GM23248 (cell line): ENCODE results near the gene VSX2. TPM values are rescaled to one million over a fixed set of nuclear protein-coding genes. Genes with fewer than 3 reads are reported as not detected.

Source experiments
- DNase-seq: peaks from one replicate; pipeline ENCODE4 v3.0.0-alpha.2; 2015
- H2AFZ ChIP-seq: fragments of 200-600 bp; sonication (generic); 2 replicates; pipeline ENCODE4 v1.6.1; 2016; ENCODE audit warnings: antibody characterized with exemption
- H3F3A ChIP-seq: fragments of 200-600 bp; sonication (generic); 2 replicates; pipeline ENCODE4 v1.6.1; 2016; ENCODE audit warnings: mild to moderate bottlenecking, antibody characterized with exemption, mixed run types; ENCODE audit not compliant: insufficient read depth
- H3K27ac ChIP-seq: fragments of 200-600 bp; sonication (generic); 2 replicates; pipeline ENCODE4 v1.5.1; 2016; ENCODE audit warnings: mild to moderate bottlenecking
- H3K27me3 ChIP-seq: fragments of 200-600 bp; sonication (generic); replicated peaks from 2 replicates; pipeline ENCODE4 v1.6.1; 2016; ENCODE audit warnings: mild to moderate bottlenecking; ENCODE audit not compliant: insufficient read depth
- H3K36me3 ChIP-seq: fragments of 200-600 bp; sonication (generic); 2 replicates; pipeline ENCODE4 v1.6.1; 2016; ENCODE audit warnings: low read depth, mild to moderate bottlenecking
- H3K4me1 ChIP-seq: fragments of 200-600 bp; sonication (generic); 2 replicates; pipeline ENCODE4 v1.6.1; 2016; ENCODE audit warnings: mild to moderate bottlenecking; ENCODE audit not compliant: insufficient read depth
- H3K4me2 ChIP-seq: fragments of 200-600 bp; sonication (generic); one replicate; pipeline ENCODE4 v1.6.1; 2016; ENCODE audit warnings: mild to moderate bottlenecking; ENCODE audit not compliant: unreplicated experiment
- H3K4me3 ChIP-seq: fragments of 200-600 bp; sonication (generic); 2 replicates; pipeline ENCODE4 v1.5.1; 2016; ENCODE audit warnings: mild to moderate bottlenecking
- H3K79me2 ChIP-seq: fragments of 200-600 bp; sonication (generic); 2 replicates; pipeline ENCODE4 v1.6.1; 2016; ENCODE audit warnings: mild to moderate bottlenecking; ENCODE audit not compliant: insufficient read depth
- H3K9ac ChIP-seq: fragments of 200-600 bp; sonication (generic); 2 replicates; pipeline ENCODE4 v1.6.1; 2016; ENCODE audit warnings: mild to moderate bottlenecking
- H3K9me2 ChIP-seq: fragments of 200-600 bp; sonication (generic); 2 replicates; pipeline ENCODE4 v1.6.1; 2016; ENCODE audit warnings: mixed run types, mild to moderate bottlenecking, moderate library complexity; ENCODE audit not compliant: insufficient read depth
- H3K9me3 ChIP-seq: fragments of 200-600 bp; sonication (generic); one replicate; pipeline ENCODE4 v1.6.1; 2017; ENCODE audit warnings: low read depth
- H4K20me1 ChIP-seq: fragments of 200-600 bp; sonication (generic); 2 replicates; pipeline ENCODE4 v1.6.0; 2016; ENCODE audit not compliant: insufficient read depth
- EZH2 ChIP-seq: fragments of 200-600 bp; sonication (generic); IDR thresholded peaks from 2 replicates; pipeline ENCODE4 v1.6.1; 2018; ENCODE audit warnings: antibody characterized with exemption, mild to moderate bottlenecking; ENCODE audit not compliant: insufficient read depth, poor library complexity, severe bottlenecking
- EZH2phosphoT487 ChIP-seq: fragments of 200-600 bp; sonication (generic); IDR thresholded peaks from 2 replicates; pipeline ENCODE4 v1.6.1; 2018; ENCODE audit warnings: antibody characterized with exemption, moderate library complexity, mild to moderate bottlenecking, low read depth; ENCODE audit not compliant: insufficient read depth
- WGBS, 2 experiments: methylation state at CpG; one replicate each; pipeline ENCODE4 v1.1.6; 2015 to 2017; ENCODE audit warnings: low lambda C conversion rate in 2 of 2, low coverage in 1 of 2; ENCODE audit errors: missing lambda C conversion rate in 2 of 2; 5-methylcytosine and 5-hydroxymethylcytosine counted together
- in situ Hi-C: fragments of 300-500 bp; cut with MboI; formaldehyde crosslinking; loops from 2 replicates; pipeline ENCODE4 v1.15.0; 2020
- polyA plus RNA-seq: library from polyadenylated mRNA; unstranded; fragments of >200 nt; fragmentation: Nextera tagmentation; extraction: Ambion mirVana; gene quantifications from 2 replicates; pipeline ENCODE4 v1.2.1, GENCODE V29; 2016
- total RNA-seq: library from RNA; depleted of rRNA; stranded (reverse); fragments of >200 nt; shearing (Covaris generic); gene quantifications from 2 replicates; pipeline ENCODE4 v1.2.3, GENCODE V29; 2014

Gene VSX2
- total and polyA plus RNA-seq, 2 experiments from 2014 or later = not detected

DNA sequence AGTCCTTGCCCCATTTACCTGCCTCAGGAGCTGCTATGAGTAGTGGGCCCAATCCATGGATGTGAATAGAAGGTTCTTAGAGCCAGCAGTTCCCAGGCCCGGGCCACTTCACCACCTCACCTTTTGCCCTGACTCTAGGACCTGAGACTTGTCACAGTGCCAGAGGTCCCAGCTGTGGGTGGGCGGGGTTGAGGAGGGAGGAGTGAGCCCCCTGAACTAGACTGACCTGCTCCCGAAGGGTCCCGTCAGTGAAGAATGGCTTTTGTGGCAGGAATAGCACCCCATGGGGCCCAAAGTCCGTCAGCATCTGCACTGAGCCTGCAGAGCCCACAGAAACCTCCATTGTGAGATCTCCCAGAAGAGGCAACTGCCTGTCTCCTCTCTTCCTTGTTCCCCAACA, 50.6 kb downstream of the VSX2 start:
- Histone ChIP-seq H3K9me2 (no peaks in the 10 kb centered on the region), H3K36me3 (peaks cover 10% of the 10 kb centered on the region; the same call in 1 of the 2 replicates), H3K9me3 (no peaks in the 10 kb centered on the region), H3K4me1 (no peaks in the 10 kb centered on the region), H3K9ac (no peak overlapping the region), H3K4me3 (no peak overlapping the region), H3K4me2 (no peak overlapping the region), H2AFZ (no peak overlapping the region), H3K79me2 (no peaks in the 10 kb centered on the region; the same call in 1 of the 2 replicates), H4K20me1 (no peaks in the 10 kb centered on the region), H3K27me3 (no peaks in the 10 kb centered on the region), H3K27ac (no peak overlapping the region), H3F3A (no peaks in the 10 kb centered on the region)
- no peak for DNase-seq
- TF ChIP-seq EZH2 = no peak
- no peak for TF ChIP-seq EZH2phosphoT487
- 93 to 98% methylated on average over 5 of the region's 5 CpGs for WGBS, 2 experiments
- in situ Hi-C loops = no loop called here

DNA sequence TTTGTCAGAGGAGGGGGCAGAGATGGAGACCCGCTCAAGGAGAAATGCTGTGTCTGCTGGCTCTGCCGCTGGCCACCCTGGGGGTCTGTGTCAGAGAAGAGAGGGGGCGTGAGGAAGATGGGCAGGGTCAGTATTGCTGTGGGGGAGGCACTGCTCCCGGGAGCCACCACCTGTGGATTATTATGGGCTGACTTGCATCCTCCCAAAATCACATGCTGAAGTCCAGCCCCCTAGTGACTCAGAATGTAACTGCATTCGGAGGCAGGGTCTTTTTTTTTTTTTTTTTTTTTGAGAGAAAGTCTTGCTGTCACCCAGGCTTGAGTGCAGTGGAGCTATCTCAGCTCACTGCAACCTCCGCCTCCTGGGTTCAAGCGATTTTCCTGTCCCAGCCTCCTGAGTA, 51.2 kb downstream of the VSX2 start:
- Histone ChIP-seq H3K9ac (no peak overlapping the region), H4K20me1 (no peaks in the 10 kb centered on the region), H3K4me3 (no peak overlapping the region), H3K4me1 (no peaks in the 10 kb centered on the region), H3K27me3 (no peaks in the 10 kb centered on the region), H3K4me2 (no peak overlapping the region), H2AFZ (no peak overlapping the region), H3K36me3 (peaks cover 10% of the 10 kb centered on the region; the same call in 1 of the 2 replicates), H3K9me2 (no peaks in the 10 kb centered on the region), H3K9me3 (no peaks in the 10 kb centered on the region), H3K79me2 (no peaks in the 10 kb centered on the region; the same call in 1 of the 2 replicates), H3F3A (no peaks in the 10 kb centered on the region), H3K27ac (no peak overlapping the region)
- in situ Hi-C loops = no loop called here
- TF ChIP-seq EZH2 = no peak
- no peak for TF ChIP-seq EZH2phosphoT487
- peak; percentile 34 for DNase-seq
- 60 to 64% methylated on average over 7 of the region's 7 CpGs for WGBS, 2 experiments

DNA sequence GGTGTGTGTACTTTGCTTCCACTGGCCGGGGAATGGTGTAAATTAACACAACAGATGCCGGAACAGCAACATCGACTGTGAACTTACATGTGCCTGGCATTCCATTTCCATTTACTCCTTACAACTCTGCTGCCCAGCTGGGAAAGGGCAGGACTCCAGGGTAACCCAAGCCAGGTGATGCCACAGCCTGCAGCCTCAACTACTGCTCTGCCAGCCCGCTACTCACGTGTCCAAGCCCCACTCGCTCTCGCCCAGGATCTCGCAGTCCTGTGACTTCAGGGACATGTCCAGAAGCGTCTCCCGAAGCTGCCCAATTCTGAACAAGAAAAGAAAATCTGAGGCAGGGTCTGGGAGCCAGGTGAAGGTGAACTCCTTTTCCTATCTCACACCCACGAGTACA, 52.8 kb downstream of the VSX2 start:
- Histone ChIP-seq H4K20me1 (no peaks in the 10 kb centered on the region), H3K9me2 (no peaks in the 10 kb centered on the region), H3K4me2 (no peak overlapping the region), H3K4me1 (no peaks in the 10 kb centered on the region), H3K27me3 (no peaks in the 10 kb centered on the region), H3F3A (no peaks in the 10 kb centered on the region), H3K9me3 (no peaks in the 10 kb centered on the region), H3K4me3 (no peak overlapping the region), H3K36me3 (peaks cover 2% of the 10 kb centered on the region; the same call in 1 of the 2 replicates), H3K79me2 (peaks cover 15% of the 10 kb centered on the region), H3K27ac (no peak overlapping the region), H3K9ac (no peak overlapping the region), H2AFZ (no peak overlapping the region)
- WGBS, 2 experiments = 82 to 88% methylated on average over 11 of the region's 11 CpGs
- TF ChIP-seq EZH2phosphoT487 (no peak), EZH2 (no peak)
- no peak for DNase-seq
- in situ Hi-C loops = no loop called here

DNA sequence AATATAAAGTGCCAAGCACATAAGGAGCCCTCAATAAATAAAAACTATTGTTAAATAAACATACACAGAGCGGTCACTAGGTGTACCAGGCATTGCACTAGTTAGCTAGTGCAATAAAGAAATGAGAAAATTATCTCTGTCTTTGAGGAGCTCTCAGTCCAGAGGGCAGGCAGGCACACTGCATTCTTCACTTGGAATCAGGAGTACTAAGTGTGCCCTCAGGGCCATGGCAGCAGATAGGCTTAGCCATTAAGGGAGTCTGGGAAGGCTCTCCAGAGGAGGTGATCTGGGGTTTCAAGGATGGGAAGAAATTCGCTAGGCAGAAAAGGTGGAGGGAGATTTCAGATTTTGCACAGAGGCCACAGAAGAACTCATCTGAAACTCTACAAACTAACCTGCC, 54.4 kb downstream of the VSX2 start:
- H4K20me1 ChIP-seq = no peaks in the 10 kb centered on the region
- H3K27me3 ChIP-seq = no peaks in the 10 kb centered on the region
- no peak overlapping the region for H3K4me2 ChIP-seq
- 98 to 100% methylated on average over 2 of the region's 2 CpGs for WGBS, 2 experiments
- in situ Hi-C loops = no loop called here
- peaks cover 1% of the 10 kb centered on the region for H3K4me1 ChIP-seq
- H3K79me2 ChIP-seq = peaks cover 29% of the 10 kb centered on the region
- no peaks in the 10 kb centered on the region for H3K9me3 ChIP-seq
- no peak overlapping the region for H2AFZ ChIP-seq
- no peak for TF ChIP-seq EZH2phosphoT487
- no peak for TF ChIP-seq EZH2
- DNase-seq = no peak
- no peaks in the 10 kb centered on the region for H3K9me2 ChIP-seq
- H3K27ac ChIP-seq = no peak overlapping the region
- peaks cover 2% of the 10 kb centered on the region for H3F3A ChIP-seq
- H3K4me3 ChIP-seq = no peak overlapping the region
- H3K36me3 ChIP-seq = peaks cover 9% of the 10 kb centered on the region; the same call in 1 of the 2 replicates
- no peak overlapping the region for H3K9ac ChIP-seq

DNA sequence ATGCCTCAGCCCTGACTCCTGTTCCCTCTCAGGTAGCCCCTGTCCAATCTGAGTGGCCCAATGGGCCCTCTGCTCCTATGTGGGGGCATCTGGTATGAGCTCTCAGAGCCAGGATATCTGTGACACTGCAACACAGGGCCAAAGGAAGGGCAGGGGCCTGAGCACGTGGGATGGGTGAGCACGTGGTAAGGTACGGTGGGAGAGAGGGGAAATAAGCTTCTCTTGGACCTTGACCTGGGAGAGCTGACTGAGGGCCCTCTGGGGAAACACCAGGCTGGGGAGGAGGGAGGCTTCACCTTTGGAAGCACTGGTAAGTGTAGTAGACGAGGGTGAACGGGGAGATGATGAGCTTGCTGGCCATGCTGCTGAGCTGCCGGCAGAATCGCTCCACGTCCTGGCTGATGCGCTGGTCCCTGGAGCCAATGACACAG, 56.8 kb downstream of the VSX2 start:
- Histone ChIP-seq H3K9me2 (no peaks in the 10 kb centered on the region), H3K27ac (no peak overlapping the region), H3F3A (peaks cover 12% of the 10 kb centered on the region), H3K9me3 (no peaks in the 10 kb centered on the region), H3K4me1 (peaks cover 11% of the 10 kb centered on the region), H4K20me1 (no peaks in the 10 kb centered on the region), H3K4me3 (no peak overlapping the region), H3K36me3 (peaks cover 9% of the 10 kb centered on the region; the same call in 1 of the 2 replicates), H2AFZ (no peak overlapping the region), H3K9ac (no peak overlapping the region), H3K27me3 (no peaks in the 10 kb centered on the region), H3K4me2 (no peak overlapping the region), H3K79me2 (peaks cover 46% of the 10 kb centered on the region)
- in situ Hi-C loops = no loop called here
- DNase-seq = no peak
- WGBS, 2 experiments = 91 to 93% methylated on average over 9 of the region's 9 CpGs
- TF ChIP-seq EZH2 (no peak), EZH2phosphoT487 (no peak)
